ENCODE data around the gene CEP44.

DNA sequence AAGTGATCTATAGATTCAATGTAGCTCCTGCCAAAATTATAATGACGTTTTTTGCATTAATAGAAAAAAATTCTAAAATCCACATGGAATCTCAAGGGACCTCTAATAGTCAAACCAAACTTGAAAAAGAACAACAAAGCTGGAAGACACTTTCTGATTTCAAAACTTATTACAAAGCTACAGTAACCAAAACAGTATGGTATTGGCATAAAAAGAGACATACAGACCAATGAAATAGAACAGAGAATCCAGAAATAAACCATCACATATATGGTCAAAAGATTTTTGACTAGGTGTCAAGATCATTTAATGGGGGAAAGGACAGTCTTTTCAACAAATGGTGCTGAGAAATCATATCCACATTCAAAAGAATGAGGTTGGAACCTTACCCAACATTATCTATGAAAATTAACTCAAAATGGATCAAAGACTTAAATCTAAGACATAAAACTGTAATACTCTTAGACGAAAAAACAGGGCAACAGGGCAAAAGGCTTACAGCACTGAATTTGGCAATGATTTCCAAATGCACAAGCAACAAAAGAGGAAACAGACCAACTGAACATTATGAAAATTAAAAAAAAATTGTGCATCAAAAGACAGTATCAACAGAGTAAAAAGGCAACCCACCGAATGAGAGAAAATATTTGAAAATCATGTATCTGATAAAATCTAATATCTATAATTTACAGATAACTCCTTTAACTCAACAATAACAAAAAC is 4.1 kb upstream of the CEP44 start:
- TF ChIP-seq, protein P1, sequence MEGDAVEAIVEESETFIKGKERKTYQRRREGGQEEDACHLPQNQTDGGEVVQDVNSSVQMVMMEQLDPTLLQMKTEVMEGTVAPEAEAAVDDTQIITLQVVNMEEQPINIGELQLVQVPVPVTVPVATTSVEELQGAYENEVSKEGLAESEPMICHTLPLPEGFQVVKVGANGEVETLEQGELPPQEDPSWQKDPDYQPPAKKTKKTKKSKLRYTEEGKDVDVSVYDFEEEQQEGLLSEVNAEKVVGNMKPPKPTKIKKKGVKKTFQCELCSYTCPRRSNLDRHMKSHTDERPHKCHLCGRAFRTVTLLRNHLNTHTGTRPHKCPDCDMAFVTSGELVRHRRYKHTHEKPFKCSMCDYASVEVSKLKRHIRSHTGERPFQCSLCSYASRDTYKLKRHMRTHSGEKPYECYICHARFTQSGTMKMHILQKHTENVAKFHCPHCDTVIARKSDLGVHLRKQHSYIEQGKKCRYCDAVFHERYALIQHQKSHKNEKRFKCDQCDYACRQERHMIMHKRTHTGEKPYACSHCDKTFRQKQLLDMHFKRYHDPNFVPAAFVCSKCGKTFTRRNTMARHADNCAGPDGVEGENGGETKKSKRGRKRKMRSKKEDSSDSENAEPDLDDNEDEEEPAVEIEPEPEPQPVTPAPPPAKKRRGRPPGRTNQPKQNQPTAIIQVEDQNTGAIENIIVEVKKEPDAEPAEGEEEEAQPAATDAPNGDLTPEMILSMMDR (conservative IDR thresholded peaks at IDR 0.05; ENCODE audit: low read length): no peak
- no peak for TF ChIP-seq EZH2phosphoT487 (IDR thresholded peaks at IDR 0.05; ENCODE audit: borderline replicate concordance, low read depth, low read length)
